GM13977 (cell line): Measurements from ENCODE around the gene ST8SIA5.

ENCODE experiments used
- DNase-seq: peaks from one replicate; pipeline ENCODE4 v3.0.0; 2012; ENCODE audit warnings: low spot score
- CTCF ChIP-seq: IDR thresholded peaks from 2 replicates; pipeline ENCODE4 v1.5.1; 2012; ENCODE audit warnings: mild to moderate bottlenecking, control low read depth; ENCODE audit not compliant: insufficient read depth; ENCODE audit errors: extremely low read depth, missing control alignments
- in situ Hi-C: fragments of 300-500 bp; cut with MboI; formaldehyde crosslinking; loops from one replicate; pipeline ENCODE4 v1.12.0; 2022; ENCODE audit warnings: low sequenced_read_pairs, low pct_unique_long_range_greater_than_20kb, mixed read lengths, inconsistent platforms; ENCODE audit not compliant: unreplicated experiment

Gene ST8SIA5

GRCh38 chr18:46718501-46719341 lies 38.1 kb downstream of the ST8SIA5 start:
- no peak for DNase-seq
- in situ Hi-C loops = no loop called here
- TF ChIP-seq CTCF = no peak

- in situ Hi-C loops = no loop called here
- TF ChIP-seq CTCF = no peak
- DNase-seq = no peak
Observed at GRCh38 chr18:46716827-46717226, 40.0 kb downstream of the ST8SIA5 start.

GRCh38 chr18:46716336-46716735 lies 40.5 kb downstream of the ST8SIA5 start:
- in situ Hi-C loops = no loop called here
- DNase-seq = no peak
- TF ChIP-seq CTCF = no peak

- in situ Hi-C loops = no loop called here
- TF ChIP-seq CTCF = no peak
Observed at GRCh38 chr18:46715062-46715461, 41.8 kb downstream of the ST8SIA5 start.

DNA sequence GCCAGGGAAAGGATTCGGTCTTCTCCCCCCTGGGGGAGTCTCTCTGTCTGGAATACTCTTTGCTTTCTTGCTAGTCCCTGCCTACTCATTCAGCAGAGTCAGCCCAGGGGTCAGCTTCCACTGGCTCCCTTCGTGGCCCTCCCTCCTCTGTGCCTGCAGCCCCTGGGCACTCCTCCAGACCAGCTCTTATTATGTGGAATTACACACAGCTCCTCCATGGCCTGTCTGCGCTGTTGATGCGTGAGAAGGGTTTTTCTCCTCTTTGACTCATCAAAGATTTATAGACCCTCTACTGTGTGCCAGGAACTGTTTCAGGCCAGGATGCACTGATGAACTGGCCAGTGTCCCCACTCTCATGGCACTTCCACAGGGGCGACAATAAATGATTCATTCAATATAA lies 44.4 kb downstream of the ST8SIA5 start:
- in situ Hi-C loops = no loop called here

More at GRCh38 chr18:46715062-46715461, 41.8 kb downstream of the ST8SIA5 start:
- DNase-seq = no peak

DNA sequence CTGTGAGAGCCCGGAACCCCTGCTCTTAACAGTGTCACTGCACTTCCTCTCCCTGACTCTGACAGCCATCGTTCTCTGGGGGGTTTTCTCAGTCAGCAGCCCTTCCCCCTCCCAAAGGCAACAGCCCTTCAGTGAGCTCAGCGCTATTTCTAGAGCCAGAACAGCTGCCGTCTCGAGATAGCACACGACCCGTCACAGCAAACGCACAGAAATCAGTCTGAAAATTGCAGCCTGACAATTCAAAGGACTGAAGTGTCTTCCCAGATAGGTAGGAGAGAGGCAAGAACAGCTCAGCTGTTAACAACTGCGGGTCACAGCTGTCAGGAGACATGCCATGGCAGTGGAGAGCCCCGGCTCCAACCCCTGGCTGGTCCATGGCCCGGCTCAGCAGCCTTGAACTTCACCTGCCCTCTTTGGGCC lies 45.4 kb downstream of the ST8SIA5 start:
- in situ Hi-C loops = no loop called here
- DNase-seq = peak; percentile 66
- no peak for TF ChIP-seq CTCF

More for the DNA sequence above, 44.4 kb downstream of the ST8SIA5 start:
- DNase-seq = no peak
- no peak for TF ChIP-seq CTCF
